Stimulated activated CD4-positive, alpha-beta T cell treated with anti-CD3 and anti-CD28 coated beads, Interleukin-4, amount 100 ng/mL, for 48 hours (primary cell): ENCODE data around the gene PSMA1.
A peak's percentile ranks its signal among the peaks of the same experiment; 100 is the strongest.
"Not testable (repeated sequence)": the region's sequence is repeated elsewhere in the genome, so short reads cannot be mapped to it uniquely, and the experiment has no call there.

Experiments
- DNase-seq, 2 donors: peaks; one replicate each; pipeline ENCODE4 v3.0.0-alpha.2; 2020; ENCODE audit warnings: low read depth in 2 of 2

PSMA1 gene

DNA sequence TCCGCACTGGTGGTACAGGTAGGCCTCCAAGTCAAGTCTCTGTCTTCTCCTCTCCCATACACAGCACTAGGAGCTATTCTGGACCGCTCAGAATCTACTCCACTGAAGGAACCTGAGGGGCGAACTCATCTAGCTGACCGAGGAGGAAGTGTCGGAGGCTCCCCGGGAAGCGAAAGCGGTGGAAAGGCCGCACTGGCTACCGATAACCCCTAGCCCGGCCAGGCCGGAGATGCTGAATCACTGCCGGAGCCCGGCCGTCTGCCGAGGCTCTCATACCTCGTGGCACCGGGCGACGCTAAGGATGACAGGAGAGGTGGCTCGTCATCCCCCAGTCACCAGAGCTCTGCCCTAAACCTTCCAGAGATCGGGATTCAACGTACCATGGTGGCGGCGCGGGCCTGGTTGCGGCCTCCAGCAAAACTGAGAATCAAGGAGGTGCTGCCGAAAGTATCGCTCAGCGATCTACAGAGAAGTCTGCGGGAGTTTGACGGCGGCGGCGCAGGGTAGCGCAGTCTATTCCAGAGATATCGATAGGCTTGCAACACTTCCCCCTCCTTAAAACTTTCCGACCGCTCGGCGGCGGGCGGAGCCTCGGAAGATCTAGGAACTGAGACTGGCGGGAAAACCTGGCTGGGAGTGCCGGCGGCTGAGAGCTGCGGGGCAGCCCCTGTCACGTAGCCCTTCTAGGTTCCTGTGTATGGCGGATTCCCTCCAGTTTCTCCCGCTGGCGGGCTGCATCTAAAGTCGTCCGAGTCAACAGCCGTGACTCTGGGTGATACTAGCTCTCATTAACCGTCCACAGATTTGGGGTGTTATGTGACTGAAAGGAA lies at the start of gene PSMA1:
Gene PSMA1, minus strand, starts transcription at position 470 of the 830 bp plus-strand sequence. Its CDS starts 87 bp downstream, at position 383.
- DNase-seq: peak; percentile 85 to 92

GRCh38 chr11:14569516-14569915 lies 49.3 kb upstream of the PSMA1 start:
- not testable (repeated sequence) for DNase-seq

GRCh38 chr11:14567064-14567651 lies 47.0 kb upstream of the PSMA1 start:
- DNase-seq: no peak

- no peak for DNase-seq
Measured at GRCh38 chr11:14566331-14567063, 46.3 kb upstream of the PSMA1 start.

DNA sequence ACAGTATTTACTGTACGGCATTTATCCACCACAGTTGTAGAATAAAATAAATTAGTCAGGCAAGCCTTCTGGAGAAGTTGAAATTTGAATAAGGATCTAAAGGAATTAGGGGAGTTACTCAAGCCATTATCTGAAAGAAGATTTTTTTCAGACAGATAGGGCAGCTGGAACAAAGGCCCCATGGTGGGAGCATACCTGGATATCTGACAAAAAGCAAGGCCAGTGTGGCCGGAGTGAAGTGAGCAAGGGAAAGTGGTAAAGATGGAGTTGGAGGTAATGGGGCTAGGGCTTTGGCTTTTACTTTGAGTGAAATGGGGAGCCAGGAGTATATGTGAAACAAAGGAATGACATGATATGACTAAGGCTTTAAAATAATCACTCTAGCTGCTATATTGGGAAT lies 45.7 kb upstream of the PSMA1 start:
- no peak for DNase-seq

- DNase-seq: no peak
Measured at GRCh38 chr11:14555818-14556217, 35.6 kb upstream of the PSMA1 start.

- DNase-seq: no peak
Measured at GRCh38 chr11:14554959-14555358, 34.8 kb upstream of the PSMA1 start.

- no peak for DNase-seq
Measured at GRCh38 chr11:14552089-14552488, 31.9 kb upstream of the PSMA1 start.

DNA sequence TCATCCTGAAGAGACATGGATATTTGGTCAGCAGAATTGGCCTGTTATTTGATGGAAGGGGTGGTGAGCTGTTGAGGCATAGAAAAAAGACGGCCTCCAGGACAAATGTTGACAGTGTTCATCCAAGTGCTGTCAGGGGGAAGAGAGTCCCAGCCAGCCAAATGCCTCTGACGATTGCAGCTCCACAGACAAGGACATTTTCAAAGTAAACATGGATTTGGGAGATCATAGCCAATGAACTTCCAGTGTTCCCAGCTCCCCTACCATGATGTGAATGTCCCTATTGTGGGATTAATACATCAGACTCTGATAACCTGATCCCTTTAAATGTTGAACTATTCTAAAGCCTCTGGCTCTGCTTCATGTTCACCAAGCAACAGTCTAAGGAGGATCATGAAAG lies 31.2 kb upstream of the PSMA1 start:
- DNase-seq: no peak

DNA sequence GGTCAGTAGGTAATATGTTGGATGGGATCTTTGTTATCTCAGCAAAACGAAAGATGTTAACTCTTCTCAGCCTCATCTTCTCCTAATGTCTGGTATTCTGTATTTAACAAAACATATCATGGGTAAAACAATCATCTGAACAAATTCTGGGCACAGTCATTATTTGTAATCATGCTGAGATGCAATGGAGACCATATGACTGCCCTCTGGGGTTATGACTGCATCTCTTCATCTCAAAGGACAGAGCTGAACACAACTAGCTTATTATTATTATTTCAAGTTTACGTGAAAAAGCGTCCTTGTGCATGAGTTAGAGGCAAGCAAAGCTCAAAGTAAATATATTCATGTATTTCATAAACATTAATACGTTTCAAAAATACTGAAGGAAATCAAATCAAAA lies 29.7 kb upstream of the PSMA1 start:
- no peak for DNase-seq

GRCh38 chr11:14547440-14547839 lies 27.3 kb upstream of the PSMA1 start:
- DNase-seq: no peak

DNA sequence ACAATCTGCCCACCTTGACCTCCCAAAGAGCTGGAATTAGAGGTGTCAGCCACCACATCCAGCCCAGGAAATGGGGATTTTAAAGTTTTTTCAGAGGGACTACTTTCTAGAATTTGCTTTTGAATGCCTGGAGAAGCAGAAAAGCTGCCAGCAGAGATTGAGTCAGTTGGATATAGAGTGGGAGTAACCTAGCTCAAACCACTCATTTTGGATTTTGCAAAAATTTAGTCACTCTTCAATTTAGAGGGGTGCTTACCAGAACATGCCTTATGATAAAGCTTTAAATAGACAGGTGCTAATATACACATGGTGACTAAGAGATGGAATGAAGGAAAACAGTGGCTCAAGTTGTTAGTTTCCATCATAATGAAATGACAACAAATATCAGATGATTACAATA lies 26.5 kb upstream of the PSMA1 start:
- DNase-seq: no peak

- DNase-seq: no peak
Measured at GRCh38 chr11:14544611-14545010, 24.4 kb upstream of the PSMA1 start.

DNA sequence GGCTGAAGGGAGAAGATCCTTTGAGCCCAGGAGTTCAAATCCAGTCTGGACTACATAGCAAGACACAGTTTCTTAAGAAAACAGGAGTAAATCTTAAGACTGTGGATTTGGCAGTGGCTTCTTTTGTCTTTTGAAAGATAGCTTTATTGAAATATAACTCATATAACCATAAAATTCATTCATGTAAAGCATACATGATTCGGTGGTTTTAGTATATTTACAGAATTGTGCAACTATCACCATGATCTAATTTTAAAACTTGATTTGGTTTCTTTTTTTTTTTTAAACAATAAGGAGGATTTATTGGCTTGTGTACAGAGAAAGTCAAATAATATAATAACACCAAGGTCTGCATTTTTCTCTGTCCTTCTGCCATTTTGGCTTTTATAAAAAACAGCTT lies 23.1 kb upstream of the PSMA1 start:
- DNase-seq: no peak

- DNase-seq: no peak
Measured at GRCh38 chr11:14542324-14542723, 22.1 kb upstream of the PSMA1 start.

- DNase-seq: no peak
Measured at GRCh38 chr11:14541192-14541947, 21.2 kb upstream of the PSMA1 start.

GRCh38 chr11:14539982-14540421 lies 19.8 kb upstream of the PSMA1 start:
- DNase-seq: no peak

DNA sequence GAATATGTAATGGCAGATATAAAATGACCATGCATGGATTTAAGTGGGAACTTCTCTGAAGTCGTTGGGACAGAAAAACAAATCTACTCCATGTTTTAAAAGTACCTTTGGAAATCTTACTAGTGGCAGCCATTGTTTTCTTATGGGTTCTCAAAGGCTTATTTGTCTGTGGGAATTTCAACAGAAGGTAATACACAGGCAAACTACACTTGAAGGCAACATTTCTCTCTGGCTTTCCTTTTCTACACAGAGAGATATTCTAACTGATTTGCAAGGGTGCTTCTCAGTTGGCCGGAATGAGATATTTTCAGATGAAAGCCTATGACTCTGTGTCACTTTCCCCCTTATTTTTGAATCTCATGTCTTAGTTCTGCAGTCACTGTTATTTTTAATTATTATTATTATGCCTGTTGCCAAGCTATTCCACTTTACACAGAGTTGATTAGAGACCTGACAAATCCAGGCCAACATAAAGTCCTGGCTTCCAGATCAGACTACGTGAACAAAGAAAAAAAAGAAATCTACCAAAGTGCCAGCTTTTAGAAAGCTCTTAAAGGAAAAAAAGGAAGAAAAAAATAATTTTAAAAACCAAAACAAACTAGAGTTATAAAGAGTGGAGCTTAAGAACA lies 18.9 kb upstream of the PSMA1 start:
- DNase-seq: no peak

- DNase-seq: no peak
Measured at GRCh38 chr11:14538271-14538925, 18.2 kb upstream of the PSMA1 start.

DNA sequence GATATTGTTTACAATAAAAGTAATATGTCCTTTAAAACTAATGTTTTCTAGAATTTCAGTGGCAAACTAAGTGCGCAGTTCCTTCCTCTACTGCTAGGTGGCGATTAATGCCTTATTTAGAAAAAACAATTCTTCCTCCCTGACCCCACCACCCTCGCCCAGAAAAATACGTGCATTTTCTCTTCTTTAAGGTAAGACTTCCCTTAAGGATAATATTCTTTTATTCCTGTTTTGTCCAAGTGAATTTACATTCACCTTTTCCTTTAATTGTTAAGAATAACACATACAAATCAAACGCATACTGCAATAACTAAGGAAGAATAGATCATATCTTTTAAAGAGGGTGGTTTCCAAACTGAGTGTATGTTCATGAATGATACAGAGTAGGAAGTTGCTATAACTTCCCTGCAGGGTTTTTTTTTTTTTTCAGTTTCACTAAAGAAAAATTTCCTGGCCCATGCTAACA lies 17.0 kb upstream of the PSMA1 start:
- peak in 1 of 2 donors; percentile 16 for DNase-seq

DNA sequence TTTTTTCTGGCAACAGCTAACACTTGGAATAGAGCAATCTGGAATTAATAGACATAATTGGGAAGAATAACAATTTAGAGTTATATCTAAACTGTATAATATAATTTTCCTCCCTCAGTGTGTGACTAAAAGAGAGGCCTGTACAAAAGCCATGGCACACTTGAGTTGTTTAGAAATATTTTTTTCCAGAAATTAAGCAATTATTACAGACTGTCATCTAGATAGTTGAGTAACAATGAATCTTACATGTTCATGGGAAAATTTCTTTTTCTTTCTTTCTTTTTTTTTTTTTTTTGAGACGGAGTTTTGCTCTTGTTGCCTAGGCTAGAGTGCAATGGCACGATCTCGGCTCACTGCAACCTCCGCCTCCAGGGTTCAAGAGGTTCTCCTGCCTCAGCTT lies 15.0 kb upstream of the PSMA1 start:
- DNase-seq: not testable (repeated sequence)
